Gastroesophageal sphincter (tissue), 3 donors: Measurements from ENCODE around the gene KCND3.

ENCODE experiments used
- EP300 ChIP-seq: sonication (generic); formaldehyde crosslinking; IDR thresholded peaks from one replicate; pipeline ENCODE4 v1.6.1; 2017; ENCODE audit warnings: antibody characterized with exemption, mild to moderate bottlenecking
- POLR2A ChIP-seq, 2 donors: fragments of 450-650 bp; IDR thresholded peaks; one replicate each; pipeline ENCODE4 v1.6.1; 2017; ENCODE audit warnings: antibody characterized with exemption in 2 of 2, mild to moderate bottlenecking in 2 of 2, moderate library complexity in 1 of 2
- POLR2AphosphoS5 ChIP-seq: sonication (generic); formaldehyde crosslinking; IDR thresholded peaks from one replicate; pipeline ENCODE4 v1.6.1; 2017; ENCODE audit warnings: antibody characterized with exemption
- TF ChIP-seq, protein P1 (sequence below), 4 experiments: fragments of 200-600 bp in 2 of 4; fragments of 450-650 bp in 2 of 4; sonication (generic) in 1 of 4; IDR thresholded peaks; one replicate each; pipeline ENCODE4 v1.5.1; 2017 to 2019; ENCODE audit warnings: antibody characterized with exemption in 4 of 4, mild to moderate bottlenecking in 2 of 4, moderate library complexity in 2 of 4

GRCh38 chr1:111735321-111735720, 254.1 kb downstream of the KCND3 start:
- TF ChIP-seq, protein P1, sequence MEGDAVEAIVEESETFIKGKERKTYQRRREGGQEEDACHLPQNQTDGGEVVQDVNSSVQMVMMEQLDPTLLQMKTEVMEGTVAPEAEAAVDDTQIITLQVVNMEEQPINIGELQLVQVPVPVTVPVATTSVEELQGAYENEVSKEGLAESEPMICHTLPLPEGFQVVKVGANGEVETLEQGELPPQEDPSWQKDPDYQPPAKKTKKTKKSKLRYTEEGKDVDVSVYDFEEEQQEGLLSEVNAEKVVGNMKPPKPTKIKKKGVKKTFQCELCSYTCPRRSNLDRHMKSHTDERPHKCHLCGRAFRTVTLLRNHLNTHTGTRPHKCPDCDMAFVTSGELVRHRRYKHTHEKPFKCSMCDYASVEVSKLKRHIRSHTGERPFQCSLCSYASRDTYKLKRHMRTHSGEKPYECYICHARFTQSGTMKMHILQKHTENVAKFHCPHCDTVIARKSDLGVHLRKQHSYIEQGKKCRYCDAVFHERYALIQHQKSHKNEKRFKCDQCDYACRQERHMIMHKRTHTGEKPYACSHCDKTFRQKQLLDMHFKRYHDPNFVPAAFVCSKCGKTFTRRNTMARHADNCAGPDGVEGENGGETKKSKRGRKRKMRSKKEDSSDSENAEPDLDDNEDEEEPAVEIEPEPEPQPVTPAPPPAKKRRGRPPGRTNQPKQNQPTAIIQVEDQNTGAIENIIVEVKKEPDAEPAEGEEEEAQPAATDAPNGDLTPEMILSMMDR (IDR thresholded peaks at IDR 0.05): no peak
- TF ChIP-seq EP300: no peak
- no peak for TF ChIP-seq POLR2AphosphoS5
- TF ChIP-seq POLR2A (IDR thresholded peaks at IDR 0.05): no peak
